GM18870 (cell line): Measurements from ENCODE around the gene BABAM1.

ENCODE experiments used
- ATAC-seq: cut with Tn5 transposase; IDR thresholded peaks from one replicate; pipeline ENCODE4 v1.9.1; 2021; ENCODE audit warnings: moderate library complexity; ENCODE audit not compliant: unreplicated experiment

The BABAM1 gene

DNA sequence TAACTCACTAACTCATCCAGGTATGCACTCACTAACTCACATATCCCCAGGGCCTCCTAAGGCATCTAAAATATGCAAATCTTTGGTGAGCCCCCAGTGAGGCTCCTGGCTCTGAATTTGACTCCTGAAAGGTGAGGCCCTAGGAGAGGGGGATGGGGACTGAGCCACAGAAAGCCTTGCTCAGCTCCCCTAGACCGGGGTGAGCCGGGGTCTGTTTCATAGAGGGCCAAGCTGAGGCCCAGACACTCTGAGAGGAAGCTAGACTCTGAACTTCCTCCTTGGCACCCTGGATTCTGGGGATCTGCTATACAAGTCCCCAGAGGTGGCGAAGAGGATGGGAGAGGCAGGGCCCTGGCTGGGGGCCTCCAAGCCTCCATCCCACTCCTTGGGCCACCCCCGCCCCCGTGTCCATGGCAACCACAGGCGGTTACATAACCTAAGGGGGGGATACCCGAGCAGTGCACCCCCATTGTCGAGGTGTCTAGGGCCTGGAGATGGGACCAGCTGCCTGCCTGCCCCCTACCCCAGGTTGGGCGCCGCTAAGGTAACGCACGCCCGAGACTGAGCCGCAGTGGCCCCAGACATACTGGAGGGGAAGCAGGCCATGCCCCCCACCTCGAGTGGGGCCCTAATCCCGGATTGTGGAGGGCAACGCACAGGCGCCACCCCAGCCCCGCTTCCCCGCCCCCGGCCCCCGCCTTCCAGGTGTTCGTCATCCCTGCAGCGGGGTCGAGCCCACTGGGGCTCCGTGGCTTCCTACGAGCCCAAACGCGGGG lies 35.3 kb downstream of the BABAM1 start:
- ATAC-seq, result no peak

DNA sequence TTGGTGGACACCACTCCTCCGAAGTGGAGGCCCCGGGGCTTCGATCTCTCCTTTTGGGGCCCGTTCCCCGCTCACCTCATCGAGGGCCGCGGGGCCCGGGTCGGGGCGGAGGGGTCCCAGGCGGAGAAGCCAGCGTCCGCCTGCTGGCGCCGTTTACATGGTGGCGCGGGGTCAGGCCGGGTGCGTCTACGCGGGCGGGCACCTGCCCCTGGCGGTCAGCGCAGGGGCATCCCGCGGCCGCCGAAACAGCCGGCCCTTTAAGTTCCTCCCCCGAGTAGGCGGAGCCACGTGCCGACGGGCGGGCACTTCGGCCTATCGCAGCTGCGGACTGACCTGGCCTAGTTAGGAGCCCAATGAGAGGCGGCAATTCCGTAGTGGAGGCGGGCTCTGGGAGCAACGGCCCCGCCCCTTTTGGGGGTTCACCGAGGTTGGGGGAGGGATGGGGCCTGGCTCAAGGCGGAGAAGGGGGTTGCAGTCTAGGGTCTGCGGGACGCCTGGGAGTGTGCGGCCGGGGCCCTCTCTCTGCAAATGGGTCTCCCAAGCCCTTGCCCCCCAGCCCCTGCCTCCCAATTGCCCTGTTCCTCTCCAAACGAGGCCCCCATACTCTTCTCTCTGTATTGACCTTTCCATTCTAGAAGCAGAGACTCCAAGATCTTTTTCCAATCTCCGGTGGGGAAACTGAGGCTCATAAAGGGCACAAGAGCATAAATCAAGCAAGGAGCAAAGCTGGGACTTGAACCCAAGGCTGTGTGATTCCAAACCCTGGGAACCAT lies 36.1 kb downstream of the BABAM1 start, which contains the start of gene ABHD8:
TSS of gene ABHD8 (minus strand) at position 259 of the 773 bp plus-strand sequence. CDS start 1,809 bp downstream, outside the sequence.
- ATAC-seq, result peak; percentile 34

DNA sequence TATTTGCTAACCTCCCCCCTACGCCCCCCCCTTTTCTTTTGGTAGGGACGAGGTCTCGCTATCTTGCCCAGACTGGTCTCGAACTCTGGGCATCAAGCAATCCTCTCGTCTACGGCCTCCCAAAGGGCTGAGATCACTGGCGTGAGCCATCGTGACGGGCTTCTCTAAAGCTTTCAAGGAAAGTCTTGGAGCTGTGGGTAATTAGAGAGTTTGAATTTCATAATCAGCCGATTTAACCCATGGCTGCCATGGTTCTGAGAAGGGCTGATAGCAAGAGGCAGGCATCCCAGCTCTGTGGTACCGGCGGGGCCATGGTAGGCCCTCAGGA lies 36.7 kb downstream of the BABAM1 start:
- ATAC-seq, result no peak

- peak; percentile 0 for ATAC-seq
These were observed 37.4 kb downstream of the BABAM1 start for GRCh38 chr19:17304386-17305215.

- no peak for ATAC-seq
These were observed 37.9 kb downstream of the BABAM1 start for GRCh38 chr19:17305216-17305516.

GRCh38 chr19:17305517-17306284 lies 38.5 kb downstream of the BABAM1 start, which contains the start of gene MRPL34:
Gene MRPL34, plus strand, starts transcription at chr19:17305872. Its CDS starts 21 bp downstream, at chr19:17305893.
- ATAC-seq, result peak; percentile 75

- no peak for ATAC-seq
These were observed 39.1 kb downstream of the BABAM1 start for GRCh38 chr19:17306285-17306714.

GRCh38 chr19:17307876-17308377 lies 40.7 kb downstream of the BABAM1 start:
- no peak for ATAC-seq

DNA sequence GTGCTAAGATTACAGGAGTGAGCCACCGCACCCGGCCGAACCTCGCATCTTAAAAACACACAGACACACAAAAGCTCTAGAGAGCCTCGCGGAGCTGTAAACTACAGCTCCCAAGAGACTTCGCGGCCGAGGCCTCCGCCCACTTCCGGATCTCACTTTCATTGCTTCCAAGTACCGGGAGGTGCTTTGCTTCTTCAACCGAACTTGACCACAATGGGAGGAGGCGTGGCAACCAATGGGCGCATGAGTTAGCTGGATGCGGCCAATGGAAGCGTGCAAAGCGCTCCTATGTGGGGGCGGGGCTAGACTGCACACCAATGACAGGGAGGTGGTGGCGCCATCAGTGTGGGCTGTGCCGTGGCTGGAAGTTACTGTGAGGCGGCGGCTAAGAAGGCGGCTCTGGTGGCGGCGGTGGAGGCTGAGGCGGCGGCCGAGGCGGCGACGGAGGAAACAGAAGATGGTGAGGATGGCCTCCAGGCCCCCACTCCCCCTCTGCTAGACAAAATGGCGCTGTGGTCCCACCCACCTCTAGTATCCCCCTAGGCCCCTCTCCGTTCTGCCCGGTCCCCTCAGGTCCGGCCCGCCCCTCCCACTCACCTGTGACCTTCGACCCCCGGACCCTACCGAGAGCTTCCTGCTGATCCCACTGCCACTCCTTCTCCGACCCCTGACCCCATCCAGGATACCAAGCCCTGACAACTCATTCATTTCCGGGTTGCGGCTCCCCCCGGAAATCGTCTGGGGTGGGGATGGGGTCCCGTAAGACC lies 42.1 kb downstream of the BABAM1 start, which contains the start of gene DDA1:
TSS of gene DDA1 (plus strand) at position 366 of the 767 bp plus-strand sequence. CDS start at position 458, 92 bp downstream.
- peak; percentile 47 for ATAC-seq

DNA sequence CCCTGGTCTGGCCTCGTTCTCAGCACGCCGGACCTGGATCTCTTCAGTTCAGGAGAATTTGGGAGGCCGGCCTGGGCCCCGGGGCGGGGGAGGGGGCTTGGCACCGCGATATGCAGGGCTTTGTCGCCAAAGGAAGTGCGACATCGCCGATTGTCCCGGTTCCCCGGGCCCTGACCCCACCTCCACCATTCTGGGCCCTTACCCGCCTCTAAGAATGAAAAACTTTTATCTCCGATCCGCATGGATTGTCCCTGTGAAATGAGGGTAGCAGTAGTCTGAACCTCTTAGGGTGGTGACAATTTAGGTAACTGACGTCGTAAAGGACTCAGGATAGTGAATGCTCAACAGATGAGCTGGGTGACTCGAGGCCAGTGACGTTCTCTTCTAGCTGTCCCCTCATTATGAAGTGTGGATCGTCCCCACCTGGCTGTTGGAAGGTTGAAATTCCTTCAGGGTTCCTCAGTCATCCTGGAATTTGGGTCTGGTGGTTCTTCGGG lies 42.8 kb downstream of the BABAM1 start:
- no peak for ATAC-seq

DNA sequence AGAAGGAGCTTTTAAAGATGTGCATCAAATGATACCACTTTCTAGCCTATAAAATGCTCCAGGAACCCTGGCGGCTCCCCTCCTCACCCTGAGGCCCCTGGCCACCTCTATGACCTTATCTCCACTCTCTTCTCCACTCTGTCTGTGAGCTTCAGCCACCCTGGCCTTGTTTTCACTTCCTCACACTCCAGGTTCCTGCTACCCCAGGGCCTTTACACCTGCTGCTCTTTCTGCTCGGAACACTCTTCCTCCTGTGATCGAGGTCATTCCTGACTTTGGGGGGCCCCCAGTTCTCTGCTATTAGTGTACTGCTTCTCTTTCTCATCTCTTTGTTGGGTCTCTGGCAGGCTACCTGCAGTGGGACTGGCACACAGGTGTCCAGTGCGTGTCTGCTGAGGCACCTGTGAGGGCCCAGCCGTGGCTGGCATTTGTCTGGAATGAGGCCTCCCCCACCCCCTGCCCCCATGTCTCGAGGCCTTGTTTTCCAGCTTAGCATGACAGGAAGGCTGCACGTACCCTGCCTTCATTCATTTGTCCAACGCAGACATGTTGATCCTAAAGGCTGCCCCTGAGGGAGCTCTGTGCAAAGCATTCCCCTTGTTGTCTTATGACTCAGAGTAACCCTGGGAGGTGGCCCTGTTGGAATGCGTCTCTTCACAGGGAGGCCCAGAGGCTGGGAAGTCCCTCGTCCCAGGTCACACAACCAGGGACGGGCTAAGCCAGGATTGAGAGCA lies 44.4 kb downstream of the BABAM1 start:
- no peak for ATAC-seq

- ATAC-seq, result no peak
These were observed 45.2 kb downstream of the BABAM1 start for GRCh38 chr19:17312189-17313113.

GRCh38 chr19:17314007-17314593 lies 46.9 kb downstream of the BABAM1 start:
- ATAC-seq, result no peak

DNA sequence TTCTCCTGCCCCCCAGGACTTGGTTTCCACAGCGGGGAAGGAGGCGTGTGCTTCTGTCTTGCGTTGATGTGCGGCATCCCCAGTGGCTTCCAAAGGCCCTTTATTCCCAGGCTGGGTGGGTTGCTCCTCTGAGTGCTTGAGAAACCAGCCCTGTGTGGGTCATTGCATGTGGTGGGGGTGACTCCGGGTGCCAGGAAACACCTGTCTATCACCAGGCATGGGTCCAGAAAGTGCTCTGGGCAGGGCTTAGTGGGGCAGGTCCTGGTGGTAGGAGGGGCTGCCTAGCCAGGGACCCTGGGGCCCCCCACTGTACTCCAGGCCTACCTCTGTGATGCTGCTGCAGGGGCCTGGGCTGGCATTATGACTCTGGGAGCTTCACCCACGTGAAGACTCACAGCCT lies 51.7 kb downstream of the BABAM1 start:
- ATAC-seq, result no peak

DNA sequence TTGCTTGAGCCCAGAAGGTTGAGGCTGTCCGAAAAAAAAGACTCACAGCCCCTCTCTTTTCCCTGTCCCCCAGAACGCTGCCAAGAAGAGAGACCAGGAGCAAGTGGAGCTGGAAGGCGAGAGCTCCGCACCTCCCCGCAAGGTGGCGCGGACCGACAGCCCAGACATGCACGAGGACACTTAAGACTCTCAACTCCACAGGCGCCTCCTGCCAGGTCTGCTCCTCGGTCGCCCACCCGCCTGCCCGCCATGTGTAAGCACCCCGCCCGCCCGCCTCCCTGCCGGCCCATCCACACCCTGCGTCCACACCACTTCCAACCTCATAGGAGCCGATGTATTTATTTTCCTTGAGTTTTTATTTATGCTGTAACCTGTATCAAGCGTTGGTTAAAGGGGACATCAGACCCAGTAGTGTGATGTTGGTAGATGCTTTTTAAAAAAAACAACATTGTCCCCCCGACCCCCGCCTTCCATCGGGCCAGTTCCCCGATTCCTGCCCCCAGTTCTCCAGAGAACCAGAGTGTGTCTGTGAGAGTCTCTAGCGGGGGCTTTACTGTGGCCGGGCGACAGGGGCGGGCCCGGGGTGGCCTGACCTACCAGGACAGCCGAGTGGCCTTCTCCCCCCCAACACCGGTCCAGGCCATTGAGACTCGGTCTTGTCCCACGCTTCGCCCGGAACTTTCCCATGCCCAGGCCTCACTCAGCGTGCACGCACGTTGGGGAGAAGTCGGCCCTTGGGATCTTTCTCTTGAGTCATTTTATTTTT lies 52.4 kb downstream of the BABAM1 start:
- ATAC-seq, result no peak

DNA sequence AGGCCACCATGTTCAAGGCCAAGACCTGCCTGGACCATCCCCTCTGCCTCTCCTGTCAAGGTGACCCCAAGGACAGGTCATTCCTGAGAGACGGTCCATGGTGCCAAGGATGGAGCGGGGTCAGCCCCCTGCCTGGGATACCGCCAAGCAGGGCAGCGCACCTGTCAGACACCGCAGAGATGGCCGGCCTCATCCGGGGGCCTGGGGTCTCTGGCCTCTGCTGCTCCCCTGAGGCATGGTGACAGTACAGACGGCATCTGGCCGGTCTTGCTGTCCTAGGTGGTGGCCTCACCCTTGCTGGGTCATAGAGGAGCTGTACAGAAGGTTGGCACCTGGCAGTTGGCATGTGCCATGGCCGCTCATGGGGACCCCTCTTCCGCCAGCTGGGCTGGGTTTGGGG lies 53.2 kb downstream of the BABAM1 start:
- ATAC-seq, result no peak
